ENCODE results near the gene RFLNA. TPM values are rescaled to one million over a fixed set of nuclear protein-coding genes. Genes with fewer than 3 reads are reported as not detected.
A peak's percentile ranks its signal among the peaks of the same experiment; 100 is the strongest.

RFLNA gene
- total RNA-seq, 1 experiment from 2014 or later = 10.6 TPM

DNA sequence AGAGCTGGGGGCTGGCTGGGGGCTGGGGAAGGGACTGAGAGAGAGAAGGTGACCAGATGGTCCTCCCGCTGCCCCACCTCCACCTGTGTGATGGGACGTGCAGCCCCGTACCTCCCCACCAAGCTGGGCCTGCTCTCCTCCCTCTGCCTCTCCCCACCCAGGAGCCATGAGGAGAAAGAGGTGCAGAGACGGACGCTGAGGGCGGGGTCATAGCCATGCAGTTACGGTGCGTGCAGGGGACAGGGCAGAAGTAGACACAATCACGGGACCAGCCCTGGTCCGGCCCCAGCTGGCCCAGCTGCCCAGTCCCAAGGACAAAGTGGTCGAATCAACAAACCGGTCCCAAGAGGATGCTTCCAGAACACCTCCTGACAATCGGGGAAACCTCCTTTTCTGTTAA is 33.2 kb downstream of the RFLNA start:
- Histone ChIP-seq H3K23ac (ENCODE audit: insufficient read length, low read depth, low read length) (no peak overlapping the region), H2AK5ac (ENCODE audit: insufficient read length, low read length) (no peak overlapping the region), H3K23me2 (ENCODE audit: insufficient read length, low read depth, low read length, poor library complexity, severe bottlenecking) (no peaks in the 10 kb centered on the region), H3K9ac (ENCODE audit: extremely low read depth, insufficient read length, low read length) (no peak overlapping the region), H2BK20ac (ENCODE audit: low read depth, low read length, poor library complexity, severe bottlenecking) (no peak overlapping the region), H4K8ac (replicated peaks; ENCODE audit: insufficient read length, low read depth, low read length) (no peak overlapping the region), H3T11ph (ENCODE audit: low read length) (no peak overlapping the region), H2BK5ac (ENCODE audit: insufficient read length, low read length) (no peak overlapping the region), H4K20me1 (ENCODE audit: control insufficient read depth, insufficient read depth, insufficient read length) (no peaks in the 10 kb centered on the region), H4K91ac (ENCODE audit: insufficient read length, low read depth, low read length) (no peak overlapping the region), H2AFZ (ENCODE audit: low read length) (no peak overlapping the region), H3K79me2 (ENCODE audit: insufficient read depth, low read length) (no peaks in the 10 kb centered on the region), H3K4me1 (ENCODE audit: insufficient read depth, low read length) (no peaks in the 10 kb centered on the region), H3K4me2 (ENCODE audit: insufficient read depth, insufficient read length, low read length) (no peak overlapping the region), H2BK15ac (ENCODE audit: low read depth, low read length) (no peak overlapping the region), H2BK120ac (ENCODE audit: low read depth, low read length, poor library complexity, severe bottlenecking) (no peak overlapping the region), H3K14ac (ENCODE audit: insufficient read depth, low read length) (no peak overlapping the region; the same call in 1 of the 2 replicates), H2BK12ac (ENCODE audit: insufficient read length, low read depth, low read length) (no peak overlapping the region), H3K9me3 (ENCODE audit: control insufficient read depth, low read depth, low read length) (peaks cover 17% of the 10 kb centered on the region), H3K4ac (ENCODE audit: low read depth, low read length) (no peak overlapping the region), H4K5ac (ENCODE audit: insufficient read length, low read depth, low read length) (no peak overlapping the region), H3K27me3 (ENCODE audit: insufficient read depth, low read length) (no peaks in the 10 kb centered on the region), H3K56ac (ENCODE audit: insufficient read length, low read depth, low read length) (no peak overlapping the region), H3K27ac (ENCODE audit: insufficient read length, low read depth, low read length) (no peak overlapping the region), H3K18ac (ENCODE audit: insufficient read length, low read depth, low read length) (no peak overlapping the region), H3K79me1 (ENCODE audit: insufficient read depth, low read depth, low read length, poor library complexity, severe bottlenecking) (no peaks in the 10 kb centered on the region)
- H3K9me3 Mint-ChIP-seq = peaks cover 15 to 19% of the 10 kb centered on the region in 2 experiments
- peaks cover 9% of the 10 kb centered on the region for H3K27me3 Mint-ChIP-seq (ENCODE audit: low read depth)
- H3K27ac Mint-ChIP-seq = peak overlapping the region in 2 of 3 experiments; percentile 34 to 60; a peak in 3 of 7 replicates
- TF ChIP-seq, protein P1, sequence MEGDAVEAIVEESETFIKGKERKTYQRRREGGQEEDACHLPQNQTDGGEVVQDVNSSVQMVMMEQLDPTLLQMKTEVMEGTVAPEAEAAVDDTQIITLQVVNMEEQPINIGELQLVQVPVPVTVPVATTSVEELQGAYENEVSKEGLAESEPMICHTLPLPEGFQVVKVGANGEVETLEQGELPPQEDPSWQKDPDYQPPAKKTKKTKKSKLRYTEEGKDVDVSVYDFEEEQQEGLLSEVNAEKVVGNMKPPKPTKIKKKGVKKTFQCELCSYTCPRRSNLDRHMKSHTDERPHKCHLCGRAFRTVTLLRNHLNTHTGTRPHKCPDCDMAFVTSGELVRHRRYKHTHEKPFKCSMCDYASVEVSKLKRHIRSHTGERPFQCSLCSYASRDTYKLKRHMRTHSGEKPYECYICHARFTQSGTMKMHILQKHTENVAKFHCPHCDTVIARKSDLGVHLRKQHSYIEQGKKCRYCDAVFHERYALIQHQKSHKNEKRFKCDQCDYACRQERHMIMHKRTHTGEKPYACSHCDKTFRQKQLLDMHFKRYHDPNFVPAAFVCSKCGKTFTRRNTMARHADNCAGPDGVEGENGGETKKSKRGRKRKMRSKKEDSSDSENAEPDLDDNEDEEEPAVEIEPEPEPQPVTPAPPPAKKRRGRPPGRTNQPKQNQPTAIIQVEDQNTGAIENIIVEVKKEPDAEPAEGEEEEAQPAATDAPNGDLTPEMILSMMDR (conservative IDR thresholded peaks at IDR 0.05) = no peak
- peaks cover 30 to 72% (median 57%) of the 10 kb centered on the region in 3 experiments for H3K36me3 Mint-ChIP-seq (ENCODE audit: insufficient read depth in 1 of 3, low read depth in 3 of 3)
- H3K4me3 Mint-ChIP-seq = no peak overlapping the region
- no CpG with 5 or more reads among the region's 13 CpGs for WGBS (ENCODE audit: extremely low coverage, insufficient read length, low lambda C conversion rate)
- no peak for DNase-seq
- peaks cover 5 to 17% of the 10 kb centered on the region in 2 experiments; a peak in 2 of 4 replicates for H3K4me1 Mint-ChIP-seq
